Neural cell (in vitro differentiated cells): Measurements from ENCODE around the gene FLT1. TPM values are rescaled to one million over a fixed set of nuclear protein-coding genes. Genes with fewer than 3 reads are reported as not detected.

ENCODE experiments used
- H2AFZ ChIP-seq: fragments of 200-600, 300-800 bp; sonication (generic), shearing (Covaris generic); 2 replicates; pipeline ENCODE4 v1.6.0; 2014; ENCODE audit warnings: low read depth, mild to moderate bottlenecking, antibody characterized with exemption, low read length, moderate library complexity
- H3F3A ChIP-seq: fragments of 200-600 bp; shearing (Covaris generic); 2 replicates; pipeline ENCODE4 v1.6.1; 2016; ENCODE audit warnings: mild to moderate bottlenecking, moderate library complexity, mixed read lengths, antibody characterized with exemption, low read length; ENCODE audit not compliant: insufficient read depth, poor library complexity, severe bottlenecking
- H3K27ac ChIP-seq: fragments of 200-600, 300-800 bp; sonication (generic), shearing (Covaris generic); 2 replicates; pipeline ENCODE4 v1.5.1; 2014; ENCODE audit warnings: mild to moderate bottlenecking, low read length, moderate library complexity
- H3K27me3 ChIP-seq: fragments of 300-800, 200-600 bp; sonication (generic), shearing (Covaris generic); 2 replicates; pipeline ENCODE4 v1.6.0; 2014; ENCODE audit warnings: mild to moderate bottlenecking, low read depth, low read length, moderate library complexity; ENCODE audit not compliant: insufficient read depth
- H3K36me3 ChIP-seq: fragments of 300-800, 200-600 bp; sonication (generic), shearing (Covaris generic); 2 replicates; pipeline ENCODE4 v1.5.1; 2014; ENCODE audit warnings: mild to moderate bottlenecking, antibody characterized with exemption, low read length, moderate library complexity; ENCODE audit not compliant: insufficient read depth
- H3K4me2 ChIP-seq: fragments of 300-800, 200-600 bp; sonication (generic), shearing (Covaris generic); 2 replicates; pipeline ENCODE4 v1.6.0; 2014; ENCODE audit warnings: mild to moderate bottlenecking, low read length
- H3K4me3 ChIP-seq: fragments of 300-800, 200-600 bp; sonication (generic), shearing (Covaris generic); 2 replicates; pipeline ENCODE4 v1.5.1; 2014; ENCODE audit warnings: mild to moderate bottlenecking, low read length, moderate library complexity
- H3K79me2 ChIP-seq: fragments of 200-600 bp; shearing (Covaris generic); replicated peaks from 2 replicates; pipeline ENCODE4 v1.6.0; 2014; ENCODE audit warnings: mild to moderate bottlenecking, low read length, moderate library complexity; ENCODE audit not compliant: insufficient read depth
- H3K9ac ChIP-seq: fragments of 300-800, 200-600 bp; sonication (generic), shearing (Covaris generic); 2 replicates; pipeline ENCODE4 v1.6.1; 2016; ENCODE audit warnings: mild to moderate bottlenecking, low read length, mixed read lengths
- H3K9me2 ChIP-seq: fragments of 200-600 bp; shearing (Covaris generic); 2 replicates; pipeline ENCODE4 v1.6.1; 2016; ENCODE audit warnings: mild to moderate bottlenecking, low read length, mixed read lengths; ENCODE audit not compliant: insufficient read depth
- H3K9me3 ChIP-seq: fragments of 200-600, 300-800 bp; sonication (generic), shearing (Covaris generic); 2 replicates; pipeline ENCODE4 v1.6.1; 2016; ENCODE audit warnings: mild to moderate bottlenecking, mixed run types, low read length, moderate library complexity, mixed read lengths
- H4K20me1 ChIP-seq: fragments of 200-600 bp; shearing (Covaris generic); 2 replicates; pipeline ENCODE4 v1.6.1; 2016; ENCODE audit warnings: mild to moderate bottlenecking, mixed run types; ENCODE audit not compliant: insufficient read depth
- EP300 ChIP-seq: fragments of 450-650 bp; conservative IDR thresholded peaks from 2 replicates; pipeline ENCODE4 v1.6.1; 2014; ENCODE audit warnings: antibody characterized with exemption, mild to moderate bottlenecking, moderate library complexity; ENCODE audit not compliant: poor library complexity, severe bottlenecking
- EZH2 ChIP-seq: fragments of 200-600, 300-800 bp; shearing (Covaris generic), sonication (generic); IDR thresholded peaks from 2 replicates; pipeline ENCODE4 v1.6.1; 2014; ENCODE audit warnings: antibody characterized with exemption, low read length, borderline replicate concordance, mild to moderate bottlenecking; ENCODE audit not compliant: insufficient read depth, poor library complexity, severe bottlenecking
- MXI1 ChIP-seq: fragments of 450-650 bp; conservative IDR thresholded peaks from 2 replicates; pipeline ENCODE4 v1.6.1; 2014; ENCODE audit warnings: antibody characterized with exemption, mild to moderate bottlenecking; ENCODE audit not compliant: poor library complexity, severe bottlenecking
- POLR2AphosphoS5 ChIP-seq: IDR thresholded peaks from 2 replicates; pipeline ENCODE4 v1.6.1; 2012
- RAD21 ChIP-seq: fragments of 450-650 bp; conservative IDR thresholded peaks from 2 replicates; pipeline ENCODE4 v1.6.1; 2014; ENCODE audit warnings: antibody characterized with exemption, mild to moderate bottlenecking, moderate library complexity
- SMC3 ChIP-seq: fragments of 450-650 bp; conservative IDR thresholded peaks from 2 replicates; pipeline ENCODE4 v1.6.1; 2014; ENCODE audit warnings: antibody characterized with exemption, mild to moderate bottlenecking, moderate library complexity; ENCODE audit not compliant: poor library complexity
- TAF1 ChIP-seq: IDR thresholded peaks from 2 replicates; pipeline ENCODE4 v1.6.1; 2012; ENCODE audit warnings: low read depth
- polyA plus RNA-seq: library from polyadenylated mRNA; depleted of rRNA; stranded (reverse); fragments of >200 nt; gene quantifications from 2 replicates; pipeline ENCODE4 v1.2.3, GENCODE V29; 2014
- TF ChIP-seq, protein P1 (sequence below): fragments of 450-650 bp; IDR thresholded peaks from 2 replicates; pipeline ENCODE4 v1.5.1; 2014; ENCODE audit warnings: antibody characterized with exemption, mild to moderate bottlenecking, moderate library complexity; ENCODE audit not compliant: poor library complexity, severe bottlenecking
- TF ChIP-seq, protein P2 (sequence below): IDR thresholded peaks from 2 replicates; pipeline ENCODE4 v1.6.1; 2012; ENCODE audit warnings: borderline replicate concordance

The FLT1 gene
- polyA plus RNA-seq, 1 donor from 2014 or later: not detected

DNA sequence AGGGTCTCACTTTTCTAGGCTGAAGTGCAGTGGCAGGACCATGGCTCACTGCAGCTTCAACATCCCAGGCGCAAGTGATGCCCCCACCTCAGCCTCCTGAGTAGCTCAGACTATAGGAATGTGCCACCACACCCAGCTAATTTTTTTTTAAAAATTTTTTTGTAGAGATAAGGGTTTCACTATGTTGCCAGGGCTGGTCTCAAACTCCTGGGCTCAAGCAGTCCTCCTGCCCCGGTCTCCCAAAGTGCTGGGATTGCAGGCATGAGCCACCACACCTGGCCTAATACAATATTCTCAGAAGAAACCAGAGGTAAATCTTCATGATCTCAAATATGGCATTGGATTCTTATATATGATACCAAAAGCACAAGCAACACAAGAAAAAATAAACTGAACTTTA is 47.7 kb downstream of the FLT1 start:
- no peaks in the 10 kb centered on the region for H3K79me2 ChIP-seq
- H3K9me2 ChIP-seq: no peaks in the 10 kb centered on the region
- H2AFZ ChIP-seq: no peak overlapping the region
- no peak overlapping the region for H3K4me3 ChIP-seq
- H3K4me2 ChIP-seq: no peak overlapping the region
- TF ChIP-seq SMC3 (no peak), RAD21 (no peak), POLR2AphosphoS5 (no peak), EZH2 (no peak), MXI1 (no peak), TAF1 (no peak), EP300 (no peak)
- TF ChIP-seq, protein P1, sequence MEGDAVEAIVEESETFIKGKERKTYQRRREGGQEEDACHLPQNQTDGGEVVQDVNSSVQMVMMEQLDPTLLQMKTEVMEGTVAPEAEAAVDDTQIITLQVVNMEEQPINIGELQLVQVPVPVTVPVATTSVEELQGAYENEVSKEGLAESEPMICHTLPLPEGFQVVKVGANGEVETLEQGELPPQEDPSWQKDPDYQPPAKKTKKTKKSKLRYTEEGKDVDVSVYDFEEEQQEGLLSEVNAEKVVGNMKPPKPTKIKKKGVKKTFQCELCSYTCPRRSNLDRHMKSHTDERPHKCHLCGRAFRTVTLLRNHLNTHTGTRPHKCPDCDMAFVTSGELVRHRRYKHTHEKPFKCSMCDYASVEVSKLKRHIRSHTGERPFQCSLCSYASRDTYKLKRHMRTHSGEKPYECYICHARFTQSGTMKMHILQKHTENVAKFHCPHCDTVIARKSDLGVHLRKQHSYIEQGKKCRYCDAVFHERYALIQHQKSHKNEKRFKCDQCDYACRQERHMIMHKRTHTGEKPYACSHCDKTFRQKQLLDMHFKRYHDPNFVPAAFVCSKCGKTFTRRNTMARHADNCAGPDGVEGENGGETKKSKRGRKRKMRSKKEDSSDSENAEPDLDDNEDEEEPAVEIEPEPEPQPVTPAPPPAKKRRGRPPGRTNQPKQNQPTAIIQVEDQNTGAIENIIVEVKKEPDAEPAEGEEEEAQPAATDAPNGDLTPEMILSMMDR: no peak
- TF ChIP-seq, protein P2, sequence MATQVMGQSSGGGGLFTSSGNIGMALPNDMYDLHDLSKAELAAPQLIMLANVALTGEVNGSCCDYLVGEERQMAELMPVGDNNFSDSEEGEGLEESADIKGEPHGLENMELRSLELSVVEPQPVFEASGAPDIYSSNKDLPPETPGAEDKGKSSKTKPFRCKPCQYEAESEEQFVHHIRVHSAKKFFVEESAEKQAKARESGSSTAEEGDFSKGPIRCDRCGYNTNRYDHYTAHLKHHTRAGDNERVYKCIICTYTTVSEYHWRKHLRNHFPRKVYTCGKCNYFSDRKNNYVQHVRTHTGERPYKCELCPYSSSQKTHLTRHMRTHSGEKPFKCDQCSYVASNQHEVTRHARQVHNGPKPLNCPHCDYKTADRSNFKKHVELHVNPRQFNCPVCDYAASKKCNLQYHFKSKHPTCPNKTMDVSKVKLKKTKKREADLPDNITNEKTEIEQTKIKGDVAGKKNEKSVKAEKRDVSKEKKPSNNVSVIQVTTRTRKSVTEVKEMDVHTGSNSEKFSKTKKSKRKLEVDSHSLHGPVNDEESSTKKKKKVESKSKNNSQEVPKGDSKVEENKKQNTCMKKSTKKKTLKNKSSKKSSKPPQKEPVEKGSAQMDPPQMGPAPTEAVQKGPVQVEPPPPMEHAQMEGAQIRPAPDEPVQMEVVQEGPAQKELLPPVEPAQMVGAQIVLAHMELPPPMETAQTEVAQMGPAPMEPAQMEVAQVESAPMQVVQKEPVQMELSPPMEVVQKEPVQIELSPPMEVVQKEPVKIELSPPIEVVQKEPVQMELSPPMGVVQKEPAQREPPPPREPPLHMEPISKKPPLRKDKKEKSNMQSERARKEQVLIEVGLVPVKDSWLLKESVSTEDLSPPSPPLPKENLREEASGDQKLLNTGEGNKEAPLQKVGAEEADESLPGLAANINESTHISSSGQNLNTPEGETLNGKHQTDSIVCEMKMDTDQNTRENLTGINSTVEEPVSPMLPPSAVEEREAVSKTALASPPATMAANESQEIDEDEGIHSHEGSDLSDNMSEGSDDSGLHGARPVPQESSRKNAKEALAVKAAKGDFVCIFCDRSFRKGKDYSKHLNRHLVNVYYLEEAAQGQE: no peak
- H3F3A ChIP-seq: no peaks in the 10 kb centered on the region
- no peaks in the 10 kb centered on the region for H3K27me3 ChIP-seq
- H3K9ac ChIP-seq: no peak overlapping the region
- no peak overlapping the region for H3K27ac ChIP-seq
- H3K9me3 ChIP-seq: no peaks in the 10 kb centered on the region
- no peaks in the 10 kb centered on the region for H4K20me1 ChIP-seq
- no peaks in the 10 kb centered on the region for H3K36me3 ChIP-seq

DNA sequence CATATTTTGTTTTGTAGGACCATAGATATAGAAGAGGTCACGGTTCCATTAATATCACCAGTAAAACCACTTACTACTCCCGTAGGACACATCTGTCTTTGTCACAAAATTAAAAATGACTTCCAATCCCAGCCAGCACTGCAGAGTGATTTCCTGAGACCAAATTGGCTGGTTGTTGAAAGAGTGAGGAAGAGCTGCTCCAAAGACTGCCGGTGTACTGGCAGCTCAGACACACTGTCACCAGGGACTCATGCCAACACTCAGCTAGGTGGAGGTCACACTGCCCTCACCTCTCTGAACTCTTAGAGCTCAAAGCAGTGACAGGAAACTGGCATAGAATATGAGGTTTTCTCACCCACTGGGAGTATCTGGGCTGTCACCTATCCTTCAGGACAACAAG is 52.1 kb downstream of the FLT1 start:
- Histone ChIP-seq H3K27ac (no peak overlapping the region), H2AFZ (no peak overlapping the region), H3K27me3 (no peaks in the 10 kb centered on the region), H3K36me3 (no peaks in the 10 kb centered on the region), H3K9me2 (no peaks in the 10 kb centered on the region), H3F3A (no peaks in the 10 kb centered on the region), H3K79me2 (no peaks in the 10 kb centered on the region), H4K20me1 (no peaks in the 10 kb centered on the region), H3K4me3 (no peak overlapping the region), H3K9me3 (no peaks in the 10 kb centered on the region), H3K4me2 (no peak overlapping the region), H3K9ac (no peak overlapping the region)
- TF ChIP-seq, protein P2: no peak
- TF ChIP-seq, protein P1: no peak
